Activated naive CD8-positive, alpha-beta T cell treated with anti-CD3 and anti-CD28 coated beads, Interleukin-2, amount 10 ng/mL, durations not matched to agents 7 days and 5 days (primary cell): ENCODE data around the gene SGIP1. TPM values are rescaled to one million over a fixed set of nuclear protein-coding genes. Genes with fewer than 3 reads are reported as not detected.
A peak's percentile ranks its signal among the peaks of the same experiment; 100 is the strongest.
"Not testable (repeated sequence)": the region's sequence is repeated elsewhere in the genome, so short reads cannot be mapped to it uniquely, and the experiment has no call there.

Source experiments
- ATAC-seq: fragments of 150-1000 bp; cut with Tn5 transposase; one replicate; pipeline ENCODE4 v1.10.0; 2021; ENCODE audit warnings: low read depth, moderate library complexity
- POLR2A ChIA-PET: fragments of 350-600 bp; sonication (Branson Sonifier 250); formaldehyde crosslinking; loops from one replicate; lab custom pipeline; 2021; ENCODE audit warnings: antibody characterized with exemption; lab: Charles Lee
- DNase-seq: peaks from one replicate; pipeline ENCODE4 v3.0.0; 2021
- H3K27ac Mint-ChIP-seq: one replicate; pipeline ENCODE4 v1.8.0; 2022; ENCODE audit warnings: mild to moderate bottlenecking, mixed read lengths
- H3K27me3 Mint-ChIP-seq: one replicate; pipeline ENCODE4 v1.8.0; 2022; ENCODE audit warnings: mild to moderate bottlenecking, moderate library complexity, mixed read lengths
- H3K36me3 Mint-ChIP-seq: one replicate; pipeline ENCODE4 v1.8.0; 2021; ENCODE audit warnings: mild to moderate bottlenecking, mixed read lengths
- H3K4me1 Mint-ChIP-seq: one replicate; pipeline ENCODE4 v1.8.0; 2021; ENCODE audit warnings: mixed read lengths
- H3K4me3 Mint-ChIP-seq: one replicate; pipeline ENCODE4 v1.8.0; 2022; ENCODE audit warnings: mild to moderate bottlenecking, moderate library complexity, mixed read lengths
- H3K9me3 Mint-ChIP-seq: one replicate; pipeline ENCODE4 v1.8.0; 2021; ENCODE audit warnings: mixed read lengths
- total RNA-seq, 2 experiments: library from RNA; stranded (reverse); gene quantifications; one replicate each; pipeline ENCODE4 v1.2.3, GENCODE V29; 2021

SGIP1 gene
- total RNA-seq, 2 experiments from 2014 or later: not detected

DNA sequence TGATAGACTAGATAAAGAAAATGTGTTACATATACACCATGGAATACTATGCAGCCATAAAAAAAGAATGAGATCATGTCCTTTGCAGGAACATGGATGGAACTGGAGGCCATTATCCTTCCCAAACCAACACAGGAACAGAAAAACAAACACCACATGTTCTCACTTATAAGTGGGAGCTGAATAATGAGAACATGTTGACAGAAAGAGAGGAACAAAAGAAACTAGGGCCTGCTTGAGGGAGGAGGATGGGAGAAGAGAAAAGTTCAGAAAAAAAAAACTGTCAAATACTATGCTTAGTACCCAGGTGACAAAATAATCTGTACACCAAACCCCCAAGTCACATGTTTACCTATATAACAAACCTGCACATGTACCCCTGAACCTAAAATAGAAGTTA lies 194.8 kb downstream of the SGIP1 start:
- H3K4me3 Mint-ChIP-seq, H3K9me3 Mint-ChIP-seq, H3K36me3 Mint-ChIP-seq, H3K27ac Mint-ChIP-seq, POLR2A ChIA-PET, DNase-seq, ATAC-seq: not testable (repeated sequence)
- Mint-ChIP-seq H3K27me3 (peaks cover 17% of the 10 kb centered on the region), H3K4me1 (peaks cover 13% of the 10 kb centered on the region)

- peak; percentile 62 for ATAC-seq
- DNase-seq: no peak
- H3K4me3 Mint-ChIP-seq: no peak overlapping the region
- peaks cover 17% of the 10 kb centered on the region for H3K27me3 Mint-ChIP-seq
- no peaks in the 10 kb centered on the region for H3K36me3 Mint-ChIP-seq
- no peak overlapping the region for H3K27ac Mint-ChIP-seq
- H3K9me3 Mint-ChIP-seq: no peaks in the 10 kb centered on the region
- H3K4me1 Mint-ChIP-seq: peaks cover 13% of the 10 kb centered on the region
- POLR2A ChIA-PET: no interaction called here
Measured at GRCh38 chr1:66729119-66729518, 195.2 kb downstream of the SGIP1 start.

GRCh38 chr1:66729523-66729922 lies 195.6 kb downstream of the SGIP1 start:
- no peaks in the 10 kb centered on the region for H3K9me3 Mint-ChIP-seq
- DNase-seq (no peak), ATAC-seq (no peak)
- POLR2A ChIA-PET: interaction anchor here (1.4 kb wide), 1 partner anchor 195 kb away, joined by 3 read pairs; the partner anchor contains the start of genes DNAI4 and MIER1
- H3K4me3 Mint-ChIP-seq: no peak overlapping the region
- no peaks in the 10 kb centered on the region for H3K36me3 Mint-ChIP-seq
- peaks cover 16% of the 10 kb centered on the region for H3K27me3 Mint-ChIP-seq
- H3K27ac Mint-ChIP-seq: no peak overlapping the region
- peaks cover 13% of the 10 kb centered on the region for H3K4me1 Mint-ChIP-seq

DNA sequence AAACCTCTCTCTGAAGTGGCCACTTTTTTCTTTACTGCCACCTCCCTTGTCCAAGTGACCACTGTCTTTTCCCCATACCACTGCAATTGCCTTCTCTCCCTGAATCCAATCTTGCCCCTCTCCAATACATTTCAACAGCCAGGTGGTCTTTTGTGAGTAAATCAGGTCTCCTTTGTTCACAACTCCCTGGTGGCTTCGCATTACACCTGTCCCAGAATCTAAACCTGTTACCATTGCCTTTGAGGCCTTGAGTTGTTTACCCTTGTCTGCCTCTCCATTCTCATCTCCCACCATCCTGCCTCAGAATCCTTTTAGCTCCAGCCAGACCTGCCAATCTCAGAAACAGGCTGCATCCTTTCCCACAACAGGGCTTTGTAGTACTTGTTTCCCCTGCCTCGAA lies 196.5 kb downstream of the SGIP1 start:
- Mint-ChIP-seq H3K27ac (peak overlapping the region; percentile 9), H3K9me3 (no peaks in the 10 kb centered on the region), H3K4me3 (no peak overlapping the region), H3K27me3 (peaks cover 12% of the 10 kb centered on the region), H3K36me3 (no peaks in the 10 kb centered on the region), H3K4me1 (peaks cover 13% of the 10 kb centered on the region)
- no peak for ATAC-seq
- no peak for DNase-seq
- POLR2A ChIA-PET: interaction anchor here (1.4 kb wide), 1 partner anchor 194 kb away, joined by 3 read pairs; the partner anchor contains the start of genes DNAI4 and MIER1

GRCh38 chr1:66731170-66731865 lies 197.4 kb downstream of the SGIP1 start:
- no peak for DNase-seq
- H3K36me3 Mint-ChIP-seq: no peaks in the 10 kb centered on the region
- peaks cover 11% of the 10 kb centered on the region for H3K4me1 Mint-ChIP-seq
- no peaks in the 10 kb centered on the region for H3K9me3 Mint-ChIP-seq
- ATAC-seq: no peak
- peaks cover 10% of the 10 kb centered on the region for H3K27me3 Mint-ChIP-seq
- no peak overlapping the region for H3K4me3 Mint-ChIP-seq
- POLR2A ChIA-PET: no interaction called here
- H3K27ac Mint-ChIP-seq: no peak overlapping the region

GRCh38 chr1:66732407-66733166 lies 198.6 kb downstream of the SGIP1 start:
- no peak for ATAC-seq
- POLR2A ChIA-PET: no interaction called here
- H3K27me3 Mint-ChIP-seq: peaks cover 2% of the 10 kb centered on the region
- no peak overlapping the region for H3K4me3 Mint-ChIP-seq
- H3K4me1 Mint-ChIP-seq: peaks cover 11% of the 10 kb centered on the region
- DNase-seq: no peak
- H3K27ac Mint-ChIP-seq: no peak overlapping the region
- H3K36me3 Mint-ChIP-seq: no peaks in the 10 kb centered on the region
- H3K9me3 Mint-ChIP-seq: no peaks in the 10 kb centered on the region

DNA sequence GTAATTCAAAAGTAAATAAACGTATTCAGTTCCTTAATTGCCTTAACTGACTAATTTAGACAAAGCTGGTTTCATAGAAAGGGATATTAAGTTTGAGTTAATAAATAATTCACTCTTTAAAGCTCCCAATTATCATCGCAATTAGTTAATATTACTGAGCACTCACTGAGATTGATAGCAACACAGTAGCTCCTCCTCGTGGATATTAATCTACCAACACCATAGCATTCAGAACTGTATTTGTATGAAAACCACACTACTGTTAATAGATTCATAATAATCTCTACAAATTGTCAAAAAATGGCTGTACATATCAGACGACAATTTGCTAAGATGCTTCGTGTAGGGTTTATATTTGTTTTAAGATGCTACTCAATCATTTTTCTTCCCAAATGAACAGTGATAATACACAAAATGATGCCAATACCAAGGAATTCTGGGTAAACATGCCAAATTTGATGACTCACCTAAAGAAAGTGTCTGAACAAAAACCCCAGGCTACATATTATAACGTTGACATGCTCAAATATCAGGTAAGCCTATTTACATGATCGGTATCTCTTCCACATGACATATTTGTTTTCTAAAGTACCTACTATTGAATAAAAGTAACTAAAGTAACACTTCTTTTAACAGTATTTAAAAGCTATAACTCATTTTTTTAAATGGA lies 199.5 kb downstream of the SGIP1 start:
- H3K27me3 Mint-ChIP-seq: no peaks in the 10 kb centered on the region
- no peaks in the 10 kb centered on the region for H3K9me3 Mint-ChIP-seq
- ATAC-seq: no peak
- H3K4me3 Mint-ChIP-seq: no peak overlapping the region
- peaks cover 11% of the 10 kb centered on the region for H3K4me1 Mint-ChIP-seq
- POLR2A ChIA-PET: no interaction called here
- H3K36me3 Mint-ChIP-seq: no peaks in the 10 kb centered on the region
- DNase-seq: no peak
- no peak overlapping the region for H3K27ac Mint-ChIP-seq

GRCh38 chr1:66734531-66734930 lies 200.6 kb downstream of the SGIP1 start:
- H3K9me3 Mint-ChIP-seq, H3K4me3 Mint-ChIP-seq, ATAC-seq, DNase-seq, H3K36me3 Mint-ChIP-seq, H3K27me3 Mint-ChIP-seq, H3K27ac Mint-ChIP-seq, POLR2A ChIA-PET: not testable (repeated sequence)
- peaks cover 12% of the 10 kb centered on the region for H3K4me1 Mint-ChIP-seq

GRCh38 chr1:66737836-66738235 lies 203.9 kb downstream of the SGIP1 start:
- no peak overlapping the region for H3K27ac Mint-ChIP-seq
- no peak for DNase-seq
- no peak overlapping the region for H3K4me3 Mint-ChIP-seq
- peaks cover 3% of the 10 kb centered on the region for H3K9me3 Mint-ChIP-seq
- POLR2A ChIA-PET: no interaction called here
- ATAC-seq: no peak
- peaks cover 11% of the 10 kb centered on the region for H3K4me1 Mint-ChIP-seq
- H3K36me3 Mint-ChIP-seq: peaks cover 3% of the 10 kb centered on the region
- H3K27me3 Mint-ChIP-seq: no peaks in the 10 kb centered on the region

DNA sequence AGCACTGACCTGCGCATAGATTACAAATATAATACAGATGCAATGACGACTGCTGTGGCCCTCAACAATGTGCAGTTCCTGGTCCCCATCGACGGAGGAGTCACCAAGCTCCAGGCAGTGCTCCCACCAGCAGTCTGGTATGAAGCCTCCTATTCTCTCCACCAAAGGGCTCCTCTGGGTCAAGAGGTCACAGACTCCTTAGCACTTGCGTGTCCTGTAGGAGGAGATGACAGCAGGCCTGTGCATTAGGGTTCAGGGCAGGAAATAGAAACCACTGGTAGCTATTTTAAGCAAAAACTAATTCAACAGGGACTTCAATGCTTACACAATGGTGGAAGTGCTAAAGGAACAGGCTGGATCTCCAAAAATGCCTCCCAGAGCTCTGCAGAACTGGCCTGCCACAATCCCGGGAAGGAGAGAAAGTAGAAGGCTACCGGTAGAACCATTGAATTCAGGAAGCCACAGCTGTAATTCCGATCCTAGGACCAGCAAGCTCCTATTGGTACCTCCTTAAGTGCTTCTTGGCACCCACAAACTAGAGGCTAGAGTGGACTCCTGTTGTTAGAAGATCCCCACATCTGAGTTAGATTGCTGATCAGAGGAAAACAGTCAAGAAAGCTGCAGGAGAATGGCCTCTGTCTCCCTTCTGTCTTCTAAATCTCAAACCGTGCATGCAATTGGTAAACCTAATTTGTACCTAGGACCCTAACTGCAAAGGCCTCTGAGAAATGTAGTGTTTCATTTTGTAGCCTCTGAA lies 205.6 kb downstream of the SGIP1 start:
- Mint-ChIP-seq H3K36me3 (peaks cover 3% of the 10 kb centered on the region), H3K27me3 (peaks cover 4% of the 10 kb centered on the region), H3K27ac (peak overlapping the region; percentile 21), H3K9me3 (peaks cover 4% of the 10 kb centered on the region), H3K4me3 (no peak overlapping the region), H3K4me1 (peaks cover 10% of the 10 kb centered on the region)
- DNase-seq (no peak), ATAC-seq (no peak)
- POLR2A ChIA-PET: no interaction called here

- ATAC-seq: no peak
Measured at GRCh38 chr1:66745451-66745850, 211.5 kb downstream of the SGIP1 start.

DNA sequence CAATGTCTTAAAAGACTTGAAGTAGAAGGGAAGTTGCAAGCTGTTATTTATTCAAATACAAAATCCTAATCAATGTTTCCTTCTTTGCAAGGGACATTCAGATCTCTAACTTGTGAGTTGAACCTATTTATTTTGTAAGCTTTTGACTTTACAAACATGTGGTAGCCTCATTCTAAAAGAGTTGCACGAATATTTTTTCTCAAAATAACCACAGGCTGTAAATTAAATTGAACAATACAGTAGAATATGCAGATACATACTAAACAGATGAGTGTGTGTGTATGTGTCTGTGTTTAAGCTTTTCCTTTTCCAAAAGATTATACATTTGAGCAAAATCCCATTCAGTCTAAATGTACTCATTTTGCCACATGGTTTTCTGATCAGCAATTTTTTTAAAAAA lies 213.5 kb downstream of the SGIP1 start:
- peaks cover 4% of the 10 kb centered on the region for H3K9me3 Mint-ChIP-seq
- ATAC-seq (no peak), DNase-seq (no peak)
- peaks cover 57% of the 10 kb centered on the region for H3K27me3 Mint-ChIP-seq
- peaks cover 3% of the 10 kb centered on the region for H3K36me3 Mint-ChIP-seq
- no peak overlapping the region for H3K27ac Mint-ChIP-seq
- peaks cover 12% of the 10 kb centered on the region for H3K4me1 Mint-ChIP-seq
- H3K4me3 Mint-ChIP-seq: no peak overlapping the region
- POLR2A ChIA-PET: no interaction called here

More at GRCh38 chr1:66745451-66745850, 211.5 kb downstream of the SGIP1 start:
- POLR2A ChIA-PET: no interaction called here
- H3K36me3 Mint-ChIP-seq: peaks cover 3% of the 10 kb centered on the region
- DNase-seq: no peak
- no peak overlapping the region for H3K4me3 Mint-ChIP-seq
- peaks cover 2% of the 10 kb centered on the region for H3K4me1 Mint-ChIP-seq
- H3K9me3 Mint-ChIP-seq: peaks cover 4% of the 10 kb centered on the region
- H3K27ac Mint-ChIP-seq: no peak overlapping the region
- H3K27me3 Mint-ChIP-seq: peaks cover 39% of the 10 kb centered on the region

GRCh38 chr1:66750577-66750976 lies 216.6 kb downstream of the SGIP1 start:
- DNase-seq: no peak
- peak; percentile 70 for ATAC-seq
- H3K27ac Mint-ChIP-seq: no peak overlapping the region
- POLR2A ChIA-PET: interaction anchor here (0.7 kb wide), 1 partner anchor 36 kb away, joined by 5 read pairs; no protein-coding TSS in a partner anchor
- peaks cover 74% of the 10 kb centered on the region for H3K27me3 Mint-ChIP-seq
- no peak overlapping the region for H3K4me3 Mint-ChIP-seq
- peaks cover 2% of the 10 kb centered on the region for H3K36me3 Mint-ChIP-seq
- H3K9me3 Mint-ChIP-seq: no peaks in the 10 kb centered on the region
- H3K4me1 Mint-ChIP-seq: peaks cover 18% of the 10 kb centered on the region
